Smooth muscle cell (in vitro differentiated cells): ENCODE results near the gene DKK2. TPM values are rescaled to one million over a fixed set of nuclear protein-coding genes. Genes with fewer than 3 reads are reported as not detected.

Source experiments
- DNase-seq: peaks from one replicate; lab custom pipeline; 2025; ENCODE audit not compliant: unreplicated experiment; lab: John Stamatoyannopoulos, UW
- H2AFZ ChIP-seq: fragments of 200-600 bp; sonication (generic); 2 replicates; pipeline ENCODE4 v1.6.0; 2016; ENCODE audit warnings: antibody characterized with exemption, low read depth, mild to moderate bottlenecking
- H3F3A ChIP-seq: fragments of 200-600 bp; sonication (generic); 2 replicates; pipeline ENCODE4 v1.6.0; 2017; ENCODE audit warnings: antibody characterized with exemption, low read depth
- H3K27ac ChIP-seq: fragments of 200-600 bp; sonication (generic); 2 replicates; pipeline ENCODE4 v1.5.1; 2016; ENCODE audit warnings: low read depth, mild to moderate bottlenecking
- H3K27me3 ChIP-seq: fragments of 200-600 bp; sonication (generic); 2 replicates; pipeline ENCODE4 v1.6.1; 2016; ENCODE audit warnings: low read depth, mild to moderate bottlenecking
- H3K36me3 ChIP-seq: fragments of 200-600 bp; sonication (generic); 2 replicates; pipeline ENCODE4 v1.5.1; 2016; ENCODE audit warnings: low read depth
- H3K4me1 ChIP-seq: fragments of 200-600 bp; sonication (generic); 2 replicates; pipeline ENCODE4 v1.5.1; 2016; ENCODE audit warnings: low read depth
- H3K4me2 ChIP-seq: fragments of 200-600 bp; sonication (generic); 2 replicates; pipeline ENCODE4 v1.6.0; 2016; ENCODE audit warnings: mild to moderate bottlenecking
- H3K4me3 ChIP-seq: fragments of 200-600 bp; sonication (generic); 2 replicates; pipeline ENCODE4 v1.5.1; 2016; ENCODE audit warnings: mild to moderate bottlenecking
- H3K79me2 ChIP-seq: fragments of 200-600 bp; sonication (generic); 2 replicates; pipeline ENCODE4 v1.6.0; 2016; ENCODE audit warnings: low read depth, mild to moderate bottlenecking
- H3K9ac ChIP-seq: fragments of 200-600 bp; sonication (generic); 2 replicates; pipeline ENCODE4 v1.6.0; 2016; ENCODE audit warnings: low read depth
- H3K9me3 ChIP-seq: fragments of 200-600 bp; sonication (generic); replicated peaks from 2 replicates; pipeline ENCODE4 v1.5.1; 2016; ENCODE audit warnings: low read depth
- H4K20me1 ChIP-seq: fragments of 200-600 bp; sonication (generic); 2 replicates; pipeline ENCODE4 v1.6.0; 2016; ENCODE audit warnings: low read depth
- CTCF ChIP-seq: fragments of 200-600 bp; sonication (generic); IDR thresholded peaks from 2 replicates; pipeline ENCODE4 v1.5.1; 2017; ENCODE audit warnings: borderline replicate concordance, mild to moderate bottlenecking, antibody characterized with exemption; ENCODE audit not compliant: insufficient read depth, poor library complexity, severe bottlenecking
- WGBS: methylation state at CpG from one replicate; pipeline ENCODE4 v1.1.7; 2016; ENCODE audit warnings: low lambda C conversion rate; 5-methylcytosine and 5-hydroxymethylcytosine counted together
- polyA plus RNA-seq: library from polyadenylated mRNA; unstranded; fragments of >200 nt; fragmentation: Nextera tagmentation; extraction: Ambion mirVana; gene quantifications from 2 replicates; pipeline ENCODE4 v1.2.1, GENCODE V29; 2016
- total RNA-seq: library from RNA; depleted of rRNA; stranded (reverse); fragments of >200 nt; gene quantifications from 2 replicates; pipeline ENCODE4 v1.2.3, GENCODE V29; 2014

The DKK2 gene
- 555 and 597 TPM in 2 replicates for total RNA-seq
- polyA plus RNA-seq, result 198 and 325 TPM in 2 replicates

- peaks cover 20% of the 10 kb centered on the region for H3F3A ChIP-seq
- H3K9ac ChIP-seq, result peak within 1 kb of the TSS; percentile 56
- no peaks in the 10 kb centered on the region for H3K9me3 ChIP-seq
- WGBS, result under 1% methylated on average over 40 of the region's 40 CpGs
- no peaks in the 10 kb centered on the region for H3K4me1 ChIP-seq
- H3K27ac ChIP-seq, result peak within 1 kb of the TSS; percentile 65
- H3K4me2 ChIP-seq, result peak within 1 kb of the TSS; percentile 96
- peaks cover 51% of the 10 kb centered on the region for H3K79me2 ChIP-seq
- TF ChIP-seq CTCF, result no peak
- peak within 1 kb of the TSS; percentile 38 for H2AFZ ChIP-seq
- DNase-seq, result peak; percentile 14
- H3K4me3 ChIP-seq, result peak within 1 kb of the TSS; percentile 71
- peaks cover 50% of the 10 kb centered on the region for H4K20me1 ChIP-seq
- peaks cover 6% of the 10 kb centered on the region for H3K27me3 ChIP-seq
- H3K36me3 ChIP-seq, result no peaks in the 10 kb centered on the region
Measured at GRCh38 chr4:107035819-107036583, at the start of gene DKK2. Gene DKK2, minus strand, starts transcription at chr4:107036313. Its CDS starts 722 bp downstream, at chr4:107035591.

GRCh38 chr4:107077192-107077591 is 41.1 kb upstream of the DKK2 start:
- no peak overlapping the region for H3K4me3 ChIP-seq
- H3K27me3 ChIP-seq, result no peaks in the 10 kb centered on the region
- H3K9me3 ChIP-seq, result no peaks in the 10 kb centered on the region
- no peak overlapping the region for H3K4me2 ChIP-seq
- H3K36me3 ChIP-seq, result no peaks in the 10 kb centered on the region
- no peak overlapping the region for H3K27ac ChIP-seq
- no peak for DNase-seq
- TF ChIP-seq CTCF, result no peak
- no peaks in the 10 kb centered on the region for H3K4me1 ChIP-seq
- H3F3A ChIP-seq, result no peaks in the 10 kb centered on the region
- no peaks in the 10 kb centered on the region for H4K20me1 ChIP-seq
- H2AFZ ChIP-seq, result no peak overlapping the region
- 93% methylated on average over 4 of the region's 4 CpGs for WGBS
- H3K9ac ChIP-seq, result no peak overlapping the region
- no peaks in the 10 kb centered on the region for H3K79me2 ChIP-seq

- no peaks in the 10 kb centered on the region for H3F3A ChIP-seq
- no peaks in the 10 kb centered on the region for H3K79me2 ChIP-seq
- no peaks in the 10 kb centered on the region for H3K27me3 ChIP-seq
- 91% methylated on average over 26 of the region's 32 CpGs for WGBS
- DNase-seq, result no peak
- TF ChIP-seq CTCF, result no peak
- no peaks in the 10 kb centered on the region for H3K4me1 ChIP-seq
- no peak overlapping the region for H3K9ac ChIP-seq
- no peaks in the 10 kb centered on the region for H3K36me3 ChIP-seq
- H3K9me3 ChIP-seq, result no peaks in the 10 kb centered on the region
- H3K4me3 ChIP-seq, result no peak overlapping the region
- no peaks in the 10 kb centered on the region for H4K20me1 ChIP-seq
- H3K4me2 ChIP-seq, result no peak overlapping the region
- no peak overlapping the region for H2AFZ ChIP-seq
- no peak overlapping the region for H3K27ac ChIP-seq
Measured at GRCh38 chr4:107072836-107073736, 37.0 kb upstream of the DKK2 start.
